Large intestine (tissue), 3 donors: Measurements from ENCODE around the gene GBF1. TPM values are rescaled to one million over a fixed set of nuclear protein-coding genes. Genes with fewer than 3 reads are reported as not detected.

Experiments
- DNase-seq, 2 donors: peaks; one replicate each; pipeline versions ENCODE4 v3.0.0 to v3.0.0-alpha.2; 2013
- H3K27ac ChIP-seq: one replicate; pipeline ENCODE4 v1.5.1; 2013; ENCODE audit warnings: low read length
- H3K27me3 ChIP-seq: 2 replicates; pipeline ENCODE4 v1.6.1; 2013; ENCODE audit warnings: low read length; ENCODE audit not compliant: control insufficient read depth, insufficient read depth
- H3K36me3 ChIP-seq: 2 replicates; pipeline ENCODE4 v1.6.1; 2013; ENCODE audit warnings: low read length; ENCODE audit not compliant: control insufficient read depth, insufficient read depth
- H3K4me1 ChIP-seq: one replicate; pipeline ENCODE4 v1.6.1; 2013; ENCODE audit warnings: low read length; ENCODE audit not compliant: control insufficient read depth, insufficient read depth
- H3K4me3 ChIP-seq: one replicate; pipeline ENCODE4 v1.5.1; 2013; ENCODE audit warnings: low read length
- H3K9me3 ChIP-seq: one replicate; pipeline ENCODE4 v1.6.1; 2013; ENCODE audit warnings: mild to moderate bottlenecking, low read depth, low read length, moderate library complexity; ENCODE audit not compliant: control insufficient read depth
- WGBS: methylation state at CpG from one replicate; pipeline ENCODE4 v1.1.5; 2013; ENCODE audit warnings: low lambda C conversion rate; ENCODE audit not compliant: insufficient coverage; 5-methylcytosine and 5-hydroxymethylcytosine counted together
- polyA plus RNA-seq: library from polyadenylated mRNA; unstranded; fragments of 120-200 nt; gene quantifications from one replicate; pipeline ENCODE4 v1.2.1, GENCODE V29; 2013

Gene GBF1
- polyA plus RNA-seq, 1 donor, result 44.0 TPM

DNA sequence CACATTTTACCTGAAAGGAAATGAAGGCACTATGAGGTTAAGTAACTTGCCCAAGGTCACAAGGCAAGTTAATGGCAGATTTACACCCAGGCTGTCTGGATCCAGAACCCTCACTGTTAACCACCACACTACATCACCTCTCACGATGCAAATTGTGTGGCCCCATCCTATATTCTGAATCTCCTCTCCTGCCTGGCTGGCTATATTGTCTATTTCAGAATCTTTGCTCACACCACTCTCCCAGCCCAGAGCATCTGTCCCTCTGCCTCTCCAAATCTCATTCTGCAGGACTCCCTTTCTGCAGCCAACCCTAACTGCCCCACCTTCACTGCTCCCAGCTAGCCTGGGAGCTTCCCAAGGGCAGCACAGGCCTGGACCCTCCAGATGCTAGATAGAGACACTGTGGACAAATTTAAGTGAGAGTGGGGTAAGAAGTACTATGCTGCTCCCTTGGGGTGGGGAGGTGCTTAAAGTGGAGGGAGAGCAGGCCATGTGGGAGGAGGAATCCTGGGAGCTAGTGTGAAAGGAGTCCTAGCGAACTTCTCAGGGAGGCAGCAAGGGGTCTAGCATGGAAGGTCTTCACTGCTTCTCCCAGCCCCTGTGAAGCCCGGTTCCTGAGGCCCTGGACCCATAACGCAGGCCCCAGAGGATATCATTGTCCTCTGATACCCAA, 186.3 kb downstream of the GBF1 start:
- no peaks in the 10 kb centered on the region for H3K27me3 ChIP-seq
- H3K27ac ChIP-seq, result peak overlapping the region; percentile 55
- no peaks in the 10 kb centered on the region for H3K9me3 ChIP-seq
- H3K36me3 ChIP-seq, result peaks cover 6% of the 10 kb centered on the region
- WGBS, result no CpG with 5 or more reads among the region's 4 CpGs
- DNase-seq, result no peak
- peaks cover 29% of the 10 kb centered on the region for H3K4me1 ChIP-seq
- peak overlapping the region; percentile 90 for H3K4me3 ChIP-seq

Other genes starting within 250 kb of the GBF1 start
- gene ARMH3, start 189.4 kb upstream of the GBF1 start, polyA plus RNA-seq, result 19.3 TPM
- gene HPS6, start 180.2 kb upstream of the GBF1 start, polyA plus RNA-seq, result 17.9 TPM
- gene LDB1, start 125.2 kb upstream of the GBF1 start, polyA plus RNA-seq, result 62.4 TPM
- 33.9 TPM for gene PPRC1, start 112.5 kb upstream of the GBF1 start, polyA plus RNA-seq
- 68.3 TPM for gene NOLC1, start 93.1 kb upstream of the GBF1 start, polyA plus RNA-seq
- gene ELOVL3, start 19.2 kb upstream of the GBF1 start, polyA plus RNA-seq, result 0.12 TPM
- gene PITX3, start 4.0 kb upstream of the GBF1 start, polyA plus RNA-seq, result not detected
- gene NFKB2, start 150.2 kb downstream of the GBF1 start, polyA plus RNA-seq, result 22.7 TPM
- 62.0 TPM for gene PSD, start 173.3 kb downstream of the GBF1 start, polyA plus RNA-seq
- gene FBXL15, start 175.3 kb downstream of the GBF1 start, polyA plus RNA-seq, result 22.8 TPM
- 38.7 TPM for gene CUEDC2, start 187.0 kb downstream of the GBF1 start, polyA plus RNA-seq
- 4.2 TPM for gene C10orf95, start 206.0 kb downstream of the GBF1 start, polyA plus RNA-seq